Measurements from ENCODE around the gene PPP3CA. TPM values are rescaled to one million over a fixed set of nuclear protein-coding genes. Genes with fewer than 3 reads are reported as not detected.

PPP3CA gene
- total and polyA plus RNA-seq, 2 of the 8 experiments (the other 6 are each of a cell fraction or from before 2014, with no cell fraction given) = 7.9 to 35.0 TPM

DNA sequence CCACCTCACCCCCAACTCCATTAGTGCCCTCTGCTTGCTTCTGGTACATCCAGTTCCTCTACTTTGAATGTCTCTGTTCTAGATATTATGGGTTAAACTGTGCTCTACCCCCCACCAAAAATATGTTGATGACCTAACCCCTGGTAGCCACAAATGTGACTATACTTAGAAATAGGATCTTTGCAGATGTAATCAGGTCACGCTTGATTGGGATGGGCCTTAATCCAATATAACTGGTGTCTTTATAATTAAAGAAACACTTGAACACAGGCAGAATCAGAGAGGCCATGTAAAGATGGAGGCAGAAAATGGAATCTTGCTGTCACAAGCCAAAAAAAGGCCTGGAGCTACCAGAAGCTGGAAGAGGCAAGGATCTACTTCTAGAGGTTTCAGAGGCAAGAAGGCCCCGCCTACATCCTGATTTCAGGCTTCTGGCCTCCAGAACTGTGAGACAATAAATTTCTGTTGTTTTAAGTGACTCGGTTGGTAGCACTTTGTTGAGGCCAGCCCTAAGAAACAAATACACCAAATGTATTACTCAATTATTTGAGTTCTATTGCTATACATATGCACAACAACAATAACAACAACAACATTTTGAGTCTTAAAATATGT lies 220.0 kb downstream of the PPP3CA start (continued):
- TF ChIP-seq, protein P1, sequence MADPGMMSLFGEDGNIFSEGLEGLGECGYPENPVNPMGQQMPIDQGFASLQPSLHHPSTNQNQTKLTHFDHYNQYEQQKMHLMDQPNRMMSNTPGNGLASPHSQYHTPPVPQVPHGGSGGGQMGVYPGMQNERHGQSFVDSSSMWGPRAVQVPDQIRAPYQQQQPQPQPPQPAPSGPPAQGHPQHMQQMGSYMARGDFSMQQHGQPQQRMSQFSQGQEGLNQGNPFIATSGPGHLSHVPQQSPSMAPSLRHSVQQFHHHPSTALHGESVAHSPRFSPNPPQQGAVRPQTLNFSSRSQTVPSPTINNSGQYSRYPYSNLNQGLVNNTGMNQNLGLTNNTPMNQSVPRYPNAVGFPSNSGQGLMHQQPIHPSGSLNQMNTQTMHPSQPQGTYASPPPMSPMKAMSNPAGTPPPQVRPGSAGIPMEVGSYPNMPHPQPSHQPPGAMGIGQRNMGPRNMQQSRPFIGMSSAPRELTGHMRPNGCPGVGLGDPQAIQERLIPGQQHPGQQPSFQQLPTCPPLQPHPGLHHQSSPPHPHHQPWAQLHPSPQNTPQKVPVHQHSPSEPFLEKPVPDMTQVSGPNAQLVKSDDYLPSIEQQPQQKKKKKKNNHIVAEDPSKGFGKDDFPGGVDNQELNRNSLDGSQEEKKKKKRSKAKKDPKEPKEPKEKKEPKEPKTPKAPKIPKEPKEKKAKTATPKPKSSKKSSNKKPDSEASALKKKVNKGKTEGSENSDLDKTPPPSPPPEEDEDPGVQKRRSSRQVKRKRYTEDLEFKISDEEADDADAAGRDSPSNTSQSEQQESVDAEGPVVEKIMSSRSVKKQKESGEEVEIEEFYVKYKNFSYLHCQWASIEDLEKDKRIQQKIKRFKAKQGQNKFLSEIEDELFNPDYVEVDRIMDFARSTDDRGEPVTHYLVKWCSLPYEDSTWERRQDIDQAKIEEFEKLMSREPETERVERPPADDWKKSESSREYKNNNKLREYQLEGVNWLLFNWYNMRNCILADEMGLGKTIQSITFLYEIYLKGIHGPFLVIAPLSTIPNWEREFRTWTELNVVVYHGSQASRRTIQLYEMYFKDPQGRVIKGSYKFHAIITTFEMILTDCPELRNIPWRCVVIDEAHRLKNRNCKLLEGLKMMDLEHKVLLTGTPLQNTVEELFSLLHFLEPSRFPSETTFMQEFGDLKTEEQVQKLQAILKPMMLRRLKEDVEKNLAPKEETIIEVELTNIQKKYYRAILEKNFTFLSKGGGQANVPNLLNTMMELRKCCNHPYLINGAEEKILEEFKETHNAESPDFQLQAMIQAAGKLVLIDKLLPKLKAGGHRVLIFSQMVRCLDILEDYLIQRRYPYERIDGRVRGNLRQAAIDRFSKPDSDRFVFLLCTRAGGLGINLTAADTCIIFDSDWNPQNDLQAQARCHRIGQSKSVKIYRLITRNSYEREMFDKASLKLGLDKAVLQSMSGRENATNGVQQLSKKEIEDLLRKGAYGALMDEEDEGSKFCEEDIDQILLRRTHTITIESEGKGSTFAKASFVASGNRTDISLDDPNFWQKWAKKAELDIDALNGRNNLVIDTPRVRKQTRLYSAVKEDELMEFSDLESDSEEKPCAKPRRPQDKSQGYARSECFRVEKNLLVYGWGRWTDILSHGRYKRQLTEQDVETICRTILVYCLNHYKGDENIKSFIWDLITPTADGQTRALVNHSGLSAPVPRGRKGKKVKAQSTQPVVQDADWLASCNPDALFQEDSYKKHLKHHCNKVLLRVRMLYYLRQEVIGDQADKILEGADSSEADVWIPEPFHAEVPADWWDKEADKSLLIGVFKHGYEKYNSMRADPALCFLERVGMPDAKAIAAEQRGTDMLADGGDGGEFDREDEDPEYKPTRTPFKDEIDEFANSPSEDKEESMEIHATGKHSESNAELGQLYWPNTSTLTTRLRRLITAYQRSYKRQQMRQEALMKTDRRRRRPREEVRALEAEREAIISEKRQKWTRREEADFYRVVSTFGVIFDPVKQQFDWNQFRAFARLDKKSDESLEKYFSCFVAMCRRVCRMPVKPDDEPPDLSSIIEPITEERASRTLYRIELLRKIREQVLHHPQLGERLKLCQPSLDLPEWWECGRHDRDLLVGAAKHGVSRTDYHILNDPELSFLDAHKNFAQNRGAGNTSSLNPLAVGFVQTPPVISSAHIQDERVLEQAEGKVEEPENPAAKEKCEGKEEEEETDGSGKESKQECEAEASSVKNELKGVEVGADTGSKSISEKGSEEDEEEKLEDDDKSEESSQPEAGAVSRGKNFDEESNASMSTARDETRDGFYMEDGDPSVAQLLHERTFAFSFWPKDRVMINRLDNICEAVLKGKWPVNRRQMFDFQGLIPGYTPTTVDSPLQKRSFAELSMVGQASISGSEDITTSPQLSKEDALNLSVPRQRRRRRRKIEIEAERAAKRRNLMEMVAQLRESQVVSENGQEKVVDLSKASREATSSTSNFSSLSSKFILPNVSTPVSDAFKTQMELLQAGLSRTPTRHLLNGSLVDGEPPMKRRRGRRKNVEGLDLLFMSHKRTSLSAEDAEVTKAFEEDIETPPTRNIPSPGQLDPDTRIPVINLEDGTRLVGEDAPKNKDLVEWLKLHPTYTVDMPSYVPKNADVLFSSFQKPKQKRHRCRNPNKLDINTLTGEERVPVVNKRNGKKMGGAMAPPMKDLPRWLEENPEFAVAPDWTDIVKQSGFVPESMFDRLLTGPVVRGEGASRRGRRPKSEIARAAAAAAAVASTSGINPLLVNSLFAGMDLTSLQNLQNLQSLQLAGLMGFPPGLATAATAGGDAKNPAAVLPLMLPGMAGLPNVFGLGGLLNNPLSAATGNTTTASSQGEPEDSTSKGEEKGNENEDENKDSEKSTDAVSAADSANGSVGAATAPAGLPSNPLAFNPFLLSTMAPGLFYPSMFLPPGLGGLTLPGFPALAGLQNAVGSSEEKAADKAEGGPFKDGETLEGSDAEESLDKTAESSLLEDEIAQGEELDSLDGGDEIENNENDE (IDR thresholded peaks at IDR 0.05; ENCODE audit: insufficient replicate concordance, low read length) = no peak
- no peak for TF ChIP-seq CHD2 (IDR thresholded peaks at IDR 0.05; ENCODE audit: low read length)

All from H1 (cell line).